Measurements from ENCODE around the gene TMEM31. TPM values are rescaled to one million over a fixed set of nuclear protein-coding genes. Genes with fewer than 3 reads are reported as not detected.

Gene TMEM31
- total RNA-seq, 1 donor: not detected

- DNase-seq (ENCODE audit: low read depth): peak; percentile 16
- H3K4me3 ChIP-seq (ENCODE audit: low read depth, low read length): no peak overlapping the region
- no peak for TF ChIP-seq CTCF (IDR thresholded peaks at IDR 0.05; ENCODE audit: insufficient read depth, low read depth, low read length)
These were observed 11.8 kb downstream of the TMEM31 start for GRCh38 chrX:103722505-103722904.

GRCh38 chrX:103726477-103726876 is 15.8 kb downstream of the TMEM31 start:
- H3K4me3 ChIP-seq (ENCODE audit: low read depth, low read length): no peak overlapping the region
- no peak for DNase-seq (ENCODE audit: low read depth)
- no peak for TF ChIP-seq CTCF (IDR thresholded peaks at IDR 0.05; ENCODE audit: insufficient read depth, low read depth, low read length)

- H3K4me3 ChIP-seq (ENCODE audit: low read depth, low read length): no peak overlapping the region
- no peak for DNase-seq (ENCODE audit: low read depth)
- TF ChIP-seq CTCF (IDR thresholded peaks at IDR 0.05; ENCODE audit: insufficient read depth, low read depth, low read length): no peak
These were observed 16.4 kb downstream of the TMEM31 start for GRCh38 chrX:103727115-103727514.

GRCh38 chrX:103729015-103729414 is 18.3 kb downstream of the TMEM31 start:
- no peak for TF ChIP-seq CTCF (IDR thresholded peaks at IDR 0.05; ENCODE audit: insufficient read depth, low read depth, low read length)
- no peak overlapping the region for H3K4me3 ChIP-seq (ENCODE audit: low read depth, low read length)
- DNase-seq (ENCODE audit: low read depth): no peak

GRCh38 chrX:103730147-103730795 is 19.6 kb downstream of the TMEM31 start:
- DNase-seq (ENCODE audit: low read depth): no peak
- H3K4me3 ChIP-seq (ENCODE audit: low read depth, low read length): no peak overlapping the region
- TF ChIP-seq CTCF (IDR thresholded peaks at IDR 0.05; ENCODE audit: insufficient read depth, low read depth, low read length): no peak

GRCh38 chrX:103730796-103731493 is 20.2 kb downstream of the TMEM31 start:
- peak; percentile 73 for DNase-seq (ENCODE audit: low read depth)
- no peak for TF ChIP-seq CTCF (IDR thresholded peaks at IDR 0.05; ENCODE audit: insufficient read depth, low read depth, low read length)

More at GRCh38 chrX:103730796-103731493, 20.2 kb downstream of the TMEM31 start:
- no peak overlapping the region for H3K4me3 ChIP-seq (ENCODE audit: low read depth, low read length)
